T-helper 17 cell (primary cell): Measurements from ENCODE around the gene CD79A. TPM values are rescaled to one million over a fixed set of nuclear protein-coding genes. Genes with fewer than 3 reads are reported as not detected.

Experiments
- ATAC-seq: fragments of 150-1000 bp; cut with Tn5 transposase; 2 replicates; pipeline ENCODE4 v1.10.0; 2021; ENCODE audit warnings: mild to moderate bottlenecking, moderate library complexity
- DNase-seq, 3 donors: peaks; one replicate each; pipeline versions ENCODE4 v3.0.0 to v3.0.0-alpha.2; 2020 to 2021
- H3K9me3 ChIP-seq: one replicate; pipeline ENCODE4 v1.7.0; 2013; ENCODE audit warnings: low read length, mild to moderate bottlenecking; ENCODE audit not compliant: control insufficient read depth, poor library complexity, severe bottlenecking
- H3K27ac Mint-ChIP-seq: one replicate; pipeline ENCODE4 v1.8.0; 2022; ENCODE audit warnings: mild to moderate bottlenecking, moderate library complexity, mixed read lengths
- H3K27me3 Mint-ChIP-seq: one replicate; pipeline ENCODE4 v1.8.0; 2022; ENCODE audit warnings: mixed read lengths
- H3K36me3 Mint-ChIP-seq: one replicate; pipeline ENCODE4 v1.8.0; 2022; ENCODE audit warnings: low read depth, mixed read lengths
- H3K4me1 Mint-ChIP-seq: one replicate; pipeline ENCODE4 v1.8.0; 2022; ENCODE audit warnings: mild to moderate bottlenecking, mixed read lengths
- H3K4me3 Mint-ChIP-seq: one replicate; pipeline ENCODE4 v1.8.0; 2022; ENCODE audit warnings: mild to moderate bottlenecking, moderate library complexity, mixed read lengths
- total RNA-seq, 4 donors: library from RNA in 2 of 4; stranded (reverse) in 2 of 4; gene quantifications; one replicate each; pipeline ENCODE4 v1.2.3 and lab custom pipeline; 2022 to 2026

Gene CD79A
- total RNA-seq, 2 donors from 2014 or later: 1.6 to 27.3 TPM

- Mint-ChIP-seq H3K27me3 (no peaks in the 10 kb centered on the region), H3K36me3 (peaks cover 17% of the 10 kb centered on the region), H3K4me1 (peaks cover 25% of the 10 kb centered on the region), H3K27ac (peak overlapping the region; percentile 86), H3K4me3 (no peak overlapping the region)
- H3K9me3 ChIP-seq: no peaks in the 10 kb centered on the region
- DNase-seq (no peak), ATAC-seq (no peak)
These were observed 19.5 kb downstream of the CD79A start for GRCh38 chr19:41896581-41896942.

GRCh38 chr19:41897181-41897580, 20.1 kb downstream of the CD79A start:
- Mint-ChIP-seq H3K27ac (no peak overlapping the region), H3K4me1 (peaks cover 26% of the 10 kb centered on the region), H3K27me3 (no peaks in the 10 kb centered on the region), H3K36me3 (peaks cover 15% of the 10 kb centered on the region), H3K4me3 (no peak overlapping the region)
- H3K9me3 ChIP-seq: no peaks in the 10 kb centered on the region
- DNase-seq (no peak), ATAC-seq (no peak)

GRCh38 chr19:41897820-41898219, 20.7 kb downstream of the CD79A start:
- peaks cover 25% of the 10 kb centered on the region for H3K4me1 Mint-ChIP-seq
- no peak overlapping the region for H3K27ac Mint-ChIP-seq
- DNase-seq: no peak
- H3K27me3 Mint-ChIP-seq: no peaks in the 10 kb centered on the region
- no peak overlapping the region for H3K4me3 Mint-ChIP-seq
- H3K36me3 Mint-ChIP-seq: peaks cover 15% of the 10 kb centered on the region
- H3K9me3 ChIP-seq: no peaks in the 10 kb centered on the region
- ATAC-seq: no peak

GRCh38 chr19:41898235-41898634, 21.2 kb downstream of the CD79A start:
- peaks cover 22% of the 10 kb centered on the region for H3K4me1 Mint-ChIP-seq
- no peak for DNase-seq
- no peak overlapping the region for H3K27ac Mint-ChIP-seq
- H3K9me3 ChIP-seq: no peaks in the 10 kb centered on the region
- H3K4me3 Mint-ChIP-seq: no peak overlapping the region
- ATAC-seq: no peak
- no peaks in the 10 kb centered on the region for H3K27me3 Mint-ChIP-seq
- H3K36me3 Mint-ChIP-seq: peaks cover 15% of the 10 kb centered on the region

GRCh38 chr19:41901707-41902360, 24.8 kb downstream of the CD79A start:
- no peaks in the 10 kb centered on the region for H3K9me3 ChIP-seq
- ATAC-seq (no peak), DNase-seq (no peak)
- H3K4me1 Mint-ChIP-seq: peaks cover 29% of the 10 kb centered on the region
- H3K36me3 Mint-ChIP-seq: peaks cover 12% of the 10 kb centered on the region
- no peak overlapping the region for H3K27ac Mint-ChIP-seq
- no peaks in the 10 kb centered on the region for H3K27me3 Mint-ChIP-seq
- H3K4me3 Mint-ChIP-seq: no peak overlapping the region

GRCh38 chr19:41902594-41902993, 25.5 kb downstream of the CD79A start:
- peaks cover 10% of the 10 kb centered on the region for H3K36me3 Mint-ChIP-seq
- no peak overlapping the region for H3K27ac Mint-ChIP-seq
- H3K9me3 ChIP-seq: no peaks in the 10 kb centered on the region
- ATAC-seq (no peak), DNase-seq (no peak)
- peaks cover 30% of the 10 kb centered on the region for H3K4me1 Mint-ChIP-seq
- H3K4me3 Mint-ChIP-seq: peak overlapping the region; percentile 59
- no peaks in the 10 kb centered on the region for H3K27me3 Mint-ChIP-seq

- peaks cover 8% of the 10 kb centered on the region for H3K36me3 Mint-ChIP-seq
- DNase-seq: no peak
These were observed 26.3 kb downstream of the CD79A start for GRCh38 chr19:41903193-41903953.

GRCh38 chr19:41904118-41904870, 27.2 kb downstream of the CD79A start:
- DNase-seq (no peak), ATAC-seq (no peak)
- Mint-ChIP-seq H3K36me3 (peaks cover 6% of the 10 kb centered on the region), H3K27me3 (no peaks in the 10 kb centered on the region), H3K4me3 (no peak overlapping the region), H3K27ac (no peak overlapping the region), H3K4me1 (peaks cover 26% of the 10 kb centered on the region)
- H3K9me3 ChIP-seq: no peaks in the 10 kb centered on the region

More at GRCh38 chr19:41903193-41903953, 26.3 kb downstream of the CD79A start:
- no peak overlapping the region for H3K4me3 Mint-ChIP-seq
- peaks cover 28% of the 10 kb centered on the region for H3K4me1 Mint-ChIP-seq
- no peak for ATAC-seq
- no peak overlapping the region for H3K27ac Mint-ChIP-seq
- no peaks in the 10 kb centered on the region for H3K9me3 ChIP-seq
- H3K27me3 Mint-ChIP-seq: no peaks in the 10 kb centered on the region

- DNase-seq: no peak
- no peaks in the 10 kb centered on the region for H3K9me3 ChIP-seq
- H3K4me3 Mint-ChIP-seq: no peak overlapping the region
- H3K36me3 Mint-ChIP-seq: peaks cover 6% of the 10 kb centered on the region
- H3K27me3 Mint-ChIP-seq: no peaks in the 10 kb centered on the region
- ATAC-seq: no peak
- peak overlapping the region; percentile 66 for H3K27ac Mint-ChIP-seq
- peaks cover 31% of the 10 kb centered on the region for H3K4me1 Mint-ChIP-seq
These were observed 28.4 kb downstream of the CD79A start for GRCh38 chr19:41905273-41906002.

- peak overlapping the region; percentile 66 for H3K27ac Mint-ChIP-seq
- peaks cover 6% of the 10 kb centered on the region for H3K36me3 Mint-ChIP-seq
- no peak for DNase-seq
- no peak overlapping the region for H3K4me3 Mint-ChIP-seq
- H3K27me3 Mint-ChIP-seq: peaks cover 3% of the 10 kb centered on the region
- no peaks in the 10 kb centered on the region for H3K9me3 ChIP-seq
- peaks cover 39% of the 10 kb centered on the region for H3K4me1 Mint-ChIP-seq
- no peak for ATAC-seq
These were observed 29.2 kb downstream of the CD79A start for GRCh38 chr19:41906271-41906670.

- ATAC-seq: no peak
- Mint-ChIP-seq H3K4me3 (no peak overlapping the region), H3K27ac (no peak overlapping the region), H3K4me1 (peaks cover 42% of the 10 kb centered on the region), H3K27me3 (peaks cover 11% of the 10 kb centered on the region), H3K36me3 (peaks cover 6% of the 10 kb centered on the region)
- no peak for DNase-seq
- H3K9me3 ChIP-seq: no peaks in the 10 kb centered on the region
These were observed 30.0 kb downstream of the CD79A start for GRCh38 chr19:41906916-41907680.

- Mint-ChIP-seq H3K4me1 (peaks cover 42% of the 10 kb centered on the region), H3K27me3 (peaks cover 15% of the 10 kb centered on the region), H3K27ac (no peak overlapping the region), H3K36me3 (peaks cover 6% of the 10 kb centered on the region), H3K4me3 (no peak overlapping the region)
- no peak for DNase-seq
- no peak for ATAC-seq
- no peaks in the 10 kb centered on the region for H3K9me3 ChIP-seq
These were observed 31.0 kb downstream of the CD79A start for GRCh38 chr19:41907994-41908615.
